HEK293 (cell line): Measurements from ENCODE around the gene PSMD12.
"Not testable (repeated sequence)": the region's sequence is repeated elsewhere in the genome, so short reads cannot be mapped to it uniquely, and the experiment has no call there.

Experiments
- CTCF ChIA-PET: fragments of 350-600 bp; formaldehyde crosslinking; extraction: SDS; loops from one replicate; lab custom pipeline; 2021; ENCODE audit warnings: antibody characterized with exemption; lab: Yijun Ruan, JAX
- POLR2A ChIA-PET: fragments of 300-600 bp; formaldehyde crosslinking; extraction: SDS; loops from one replicate; lab custom pipeline; 2020; ENCODE audit warnings: antibody characterized with exemption, inconsistent platforms; lab: Yijun Ruan, JAX
- H3K27ac ChIP-seq: fragments of 200-500 bp; sonication (Bioruptor generic); 2 replicates; pipeline ENCODE4 v1.5.1; 2014; ENCODE audit warnings: low read depth, low read length, control low read depth, inconsistent platforms; ENCODE audit errors: extremely low read depth
- H3K36me3 ChIP-seq, 2 experiments: fragments of 200-500 bp in 1 of 2; sonication (Bioruptor generic) in 1 of 2; 1 replicate in 1 of 2; 2 replicates in 1 of 2; pipeline ENCODE4 v1.5.1; 2014 to 2017; ENCODE audit warnings: inconsistent platforms in 2 of 2, low read length in 2 of 2; ENCODE audit not compliant: control insufficient read depth in 2 of 2, insufficient read depth in 1 of 2
- H3K4me1 ChIP-seq: fragments of 200-500 bp; sonication (Bioruptor generic); 2 replicates; pipeline ENCODE4 v1.5.1; 2014; ENCODE audit warnings: mild to moderate bottlenecking, low read length, inconsistent platforms; ENCODE audit not compliant: control insufficient read depth, insufficient read depth
- H3K4me3 ChIP-seq: 2 replicates; pipeline ENCODE4 v1.5.1; 2011; ENCODE audit warnings: low read depth, mild to moderate bottlenecking, control low read depth, low read length, moderate library complexity
- H3K9me3 ChIP-seq: fragments of 200-500 bp; sonication (Bioruptor generic); 2 replicates; pipeline ENCODE4 v1.5.1; 2014; ENCODE audit warnings: low read depth, low read length, inconsistent platforms; ENCODE audit not compliant: control insufficient read depth, insufficient read depth
- REST ChIP-seq: fragments of 450-650 bp; formaldehyde crosslinking; IDR thresholded peaks from 2 replicates; pipeline ENCODE4 v1.5.1; 2016; ENCODE audit warnings: missing biosample characterization, missing genetic modification characterization
- SETDB1 ChIP-seq: IDR thresholded peaks from one replicate; pipeline ENCODE4 v1.6.1; 2017; ENCODE audit warnings: mild to moderate bottlenecking, low read length, moderate library complexity, mixed read lengths; ENCODE audit not compliant: insufficient read length
- SP3 ChIP-seq: fragments of 450-650 bp; formaldehyde crosslinking; IDR thresholded peaks from 2 replicates; pipeline ENCODE4 v1.5.1; 2016; ENCODE audit warnings: missing biosample characterization, missing genetic modification characterization
- TRIM28 ChIP-seq: IDR thresholded peaks from 2 replicates; pipeline ENCODE4 v1.6.1; 2011; ENCODE audit warnings: low read length, control low read depth, borderline replicate concordance
- TSHZ1 ChIP-seq: fragments of 450-650 bp; formaldehyde crosslinking; IDR thresholded peaks from 2 replicates; pipeline ENCODE4 v1.5.1; 2016; ENCODE audit warnings: missing biosample characterization, missing genetic modification characterization, borderline replicate concordance
- ZFP41 ChIP-seq: fragments of 450-650 bp; formaldehyde crosslinking; IDR thresholded peaks from 2 replicates; pipeline ENCODE4 v1.5.1; 2016; ENCODE audit warnings: missing biosample characterization, missing genetic modification characterization, borderline replicate concordance
- ZIC2 ChIP-seq: fragments of 450-650 bp; formaldehyde crosslinking; IDR thresholded peaks from 2 replicates; pipeline ENCODE4 v1.5.1; 2016; ENCODE audit warnings: missing biosample characterization, missing genetic modification characterization
- ZNF155 ChIP-seq: fragments of 450-650 bp; formaldehyde crosslinking; IDR thresholded peaks from 2 replicates; pipeline ENCODE4 v1.5.1; 2016; ENCODE audit warnings: missing biosample characterization, missing genetic modification characterization
- ZNF248 ChIP-seq: fragments of 450-650 bp; formaldehyde crosslinking; IDR thresholded peaks from 2 replicates; pipeline ENCODE4 v1.5.1; 2017; ENCODE audit warnings: missing biosample characterization, missing genetic modification characterization
- ZNF391 ChIP-seq: fragments of 450-650 bp; formaldehyde crosslinking; IDR thresholded peaks from 2 replicates; pipeline ENCODE4 v1.5.1; 2016; ENCODE audit warnings: low read depth, missing biosample characterization, missing genetic modification characterization, borderline replicate concordance
- ZNF530 ChIP-seq: fragments of 450-650 bp; formaldehyde crosslinking; IDR thresholded peaks from 2 replicates; pipeline ENCODE4 v1.5.1; 2016; ENCODE audit warnings: low read depth, missing biosample characterization, missing genetic modification characterization
- ZNF560 ChIP-seq: fragments of 450-650 bp; formaldehyde crosslinking; IDR thresholded peaks from 2 replicates; pipeline ENCODE4 v1.5.1; 2017; ENCODE audit warnings: missing biosample characterization, missing genetic modification characterization, borderline replicate concordance
- ZNF600 ChIP-seq: fragments of 450-650 bp; formaldehyde crosslinking; IDR thresholded peaks from 2 replicates; pipeline ENCODE4 v1.5.1; 2016; ENCODE audit warnings: missing biosample characterization, missing genetic modification characterization
- TF ChIP-seq, protein P1 (sequence below): fragments of 450-650 bp; formaldehyde crosslinking; IDR thresholded peaks from 2 replicates; pipeline ENCODE4 v1.5.1; 2016; ENCODE audit warnings: missing biosample characterization, missing genetic modification characterization
- TF ChIP-seq, protein P2 (sequence below): fragments of 450-650 bp; formaldehyde crosslinking; IDR thresholded peaks from 2 replicates; pipeline ENCODE4; 2016; ENCODE audit warnings: missing biosample characterization, missing genetic modification characterization

Gene PSMD12

DNA sequence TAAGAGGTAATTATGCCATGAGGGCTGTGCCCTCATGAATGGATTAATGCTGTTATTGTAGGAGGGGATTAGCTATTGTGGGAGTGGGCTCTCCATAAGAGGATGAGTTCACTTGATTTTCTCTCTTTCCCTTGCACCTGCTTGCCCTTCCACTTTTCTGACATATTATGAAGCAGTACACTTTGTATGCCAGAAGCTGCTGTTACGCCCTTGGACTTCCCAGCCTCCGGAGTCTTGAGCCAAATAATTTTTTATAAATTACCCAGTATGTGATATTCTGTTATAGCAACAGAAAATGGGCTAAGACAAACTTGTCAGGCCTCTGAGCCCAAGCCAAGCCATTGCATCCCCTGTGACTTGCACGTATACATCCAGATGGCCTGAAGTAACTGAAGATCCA, 38.4 kb downstream of the PSMD12 start (continued):
- TF ChIP-seq SETDB1 (no peak), ZNF155 (tag by site-specific recombination) (no peak), ZIC2 (tag by site-specific recombination) (no peak)
- TF ChIP-seq, protein P1, sequence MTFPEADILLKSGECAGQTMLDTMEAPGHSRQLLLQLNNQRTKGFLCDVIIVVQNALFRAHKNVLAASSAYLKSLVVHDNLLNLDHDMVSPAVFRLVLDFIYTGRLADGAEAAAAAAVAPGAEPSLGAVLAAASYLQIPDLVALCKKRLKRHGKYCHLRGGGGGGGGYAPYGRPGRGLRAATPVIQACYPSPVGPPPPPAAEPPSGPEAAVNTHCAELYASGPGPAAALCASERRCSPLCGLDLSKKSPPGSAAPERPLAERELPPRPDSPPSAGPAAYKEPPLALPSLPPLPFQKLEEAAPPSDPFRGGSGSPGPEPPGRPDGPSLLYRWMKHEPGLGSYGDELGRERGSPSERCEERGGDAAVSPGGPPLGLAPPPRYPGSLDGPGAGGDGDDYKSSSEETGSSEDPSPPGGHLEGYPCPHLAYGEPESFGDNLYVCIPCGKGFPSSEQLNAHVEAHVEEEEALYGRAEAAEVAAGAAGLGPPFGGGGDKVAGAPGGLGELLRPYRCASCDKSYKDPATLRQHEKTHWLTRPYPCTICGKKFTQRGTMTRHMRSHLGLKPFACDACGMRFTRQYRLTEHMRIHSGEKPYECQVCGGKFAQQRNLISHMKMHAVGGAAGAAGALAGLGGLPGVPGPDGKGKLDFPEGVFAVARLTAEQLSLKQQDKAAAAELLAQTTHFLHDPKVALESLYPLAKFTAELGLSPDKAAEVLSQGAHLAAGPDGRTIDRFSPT (tag by site-specific recombination), result no peak
- TF ChIP-seq, all 188 proteins: peak for 0

- H3K4me3 ChIP-seq, H3K27ac ChIP-seq, H3K4me1 ChIP-seq, H3K9me3 ChIP-seq, H3K36me3 ChIP-seq, POLR2A ChIA-PET: not testable (repeated sequence)
- CTCF ChIA-PET, result interaction anchor here (0.6 kb wide), 1 partner anchor 43 kb away, joined by 3 read pairs; no protein-coding TSS in a partner anchor
Observed at GRCh38 chr17:67326959-67327745, 39.2 kb downstream of the PSMD12 start.

DNA sequence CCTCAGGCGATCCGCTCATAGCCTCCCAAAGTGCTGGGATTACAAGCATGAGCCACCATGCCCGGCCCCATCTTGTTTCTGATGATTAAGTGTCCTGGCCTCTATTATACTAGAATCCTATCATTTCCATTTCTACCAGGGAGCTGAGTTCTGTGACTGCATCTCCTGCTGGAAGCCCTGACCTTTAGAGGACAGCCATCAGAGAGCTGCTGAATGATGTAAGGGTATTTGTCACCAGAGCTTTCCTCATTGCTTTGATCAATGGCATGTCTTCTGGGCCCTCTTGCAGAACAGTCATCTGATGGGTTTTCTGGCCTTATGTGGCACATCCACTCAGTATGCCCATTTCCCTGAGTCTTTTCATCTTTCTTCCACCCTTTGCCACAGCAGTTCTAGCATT, 39.9 kb downstream of the PSMD12 start:
- no peaks in the 10 kb centered on the region for H3K9me3 ChIP-seq
- CTCF ChIA-PET, result interaction anchor here (0.6 kb wide), 1 partner anchor 42 kb away, joined by 3 read pairs; no protein-coding TSS in a partner anchor
- H3K27ac ChIP-seq, result no peak overlapping the region
- TF ChIP-seq ZNF560 (tag by site-specific recombination), result no peak
- no peak for TF ChIP-seq TSHZ1 (tag by site-specific recombination)
- TF ChIP-seq ZFP41 (tag by site-specific recombination), result no peak
- no peak for TF ChIP-seq ZNF391
- TF ChIP-seq, protein P2, sequence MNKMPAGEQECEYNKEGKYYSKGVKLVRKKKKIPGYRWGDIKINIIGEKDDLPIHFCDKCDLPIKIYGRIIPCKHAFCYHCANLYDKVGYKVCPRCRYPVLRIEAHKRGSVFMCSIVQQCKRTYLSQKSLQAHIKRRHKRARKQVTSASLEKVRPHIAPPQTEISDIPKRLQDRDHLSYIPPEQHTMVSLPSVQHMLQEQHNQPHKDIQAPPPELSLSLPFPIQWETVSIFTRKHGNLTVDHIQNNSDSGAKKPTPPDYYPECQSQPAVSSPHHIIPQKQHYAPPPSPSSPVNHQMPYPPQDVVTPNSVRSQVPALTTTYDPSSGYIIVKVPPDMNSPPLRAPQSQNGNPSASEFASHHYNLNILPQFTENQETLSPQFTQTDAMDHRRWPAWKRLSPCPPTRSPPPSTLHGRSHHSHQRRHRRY, result no peak
- no peak for TF ChIP-seq ZNF530 (tag by site-specific recombination)
- TF ChIP-seq TRIM28, result no peak
- no peak for TF ChIP-seq REST (tag by site-specific recombination)
- TF ChIP-seq ZNF248 (tag by site-specific recombination), result no peak
- no peak for TF ChIP-seq SP3
- TF ChIP-seq ZNF600 (tag by site-specific recombination), result no peak
- TF ChIP-seq ZIC2 (tag by site-specific recombination), result no peak
- POLR2A ChIA-PET, result no interaction called here
- H3K4me1 ChIP-seq, result no peaks in the 10 kb centered on the region
- no peak overlapping the region for H3K4me3 ChIP-seq
- H3K36me3 ChIP-seq, result no peaks in the 10 kb centered on the region
